HEK293 (cell line): ENCODE results near the gene NAXE.

ENCODE experiments used
- GLIS2 ChIP-seq: fragments of 450-650 bp; formaldehyde crosslinking; IDR thresholded peaks from 2 replicates; pipeline ENCODE4 v1.5.1; 2016; ENCODE audit warnings: missing biosample characterization, missing genetic modification characterization
- KLF16 ChIP-seq: fragments of 450-650 bp; formaldehyde crosslinking; IDR thresholded peaks from 2 replicates; pipeline ENCODE4 v1.5.1; 2017; ENCODE audit warnings: missing biosample characterization, missing genetic modification characterization
- MZF1 ChIP-seq: fragments of 450-650 bp; formaldehyde crosslinking; IDR thresholded peaks from 2 replicates; pipeline ENCODE4 v1.5.1; 2017; ENCODE audit warnings: missing biosample characterization, missing genetic modification characterization, borderline replicate concordance
- OSR2 ChIP-seq: fragments of 450-650 bp; formaldehyde crosslinking; IDR thresholded peaks from 2 replicates; pipeline ENCODE4 v1.5.1; 2016; ENCODE audit warnings: missing biosample characterization, missing genetic modification characterization
- SP2 ChIP-seq: fragments of 450-650 bp; formaldehyde crosslinking; IDR thresholded peaks from 2 replicates; pipeline ENCODE4 v1.5.1; 2016; ENCODE audit warnings: missing biosample characterization, missing genetic modification characterization
- SP3 ChIP-seq: fragments of 450-650 bp; formaldehyde crosslinking; IDR thresholded peaks from 2 replicates; pipeline ENCODE4 v1.5.1; 2016; ENCODE audit warnings: missing biosample characterization, missing genetic modification characterization
- YY1 ChIP-seq: fragments of 450-650 bp; formaldehyde crosslinking; IDR thresholded peaks from 2 replicates; pipeline ENCODE4 v1.5.1; 2018; ENCODE audit warnings: missing biosample characterization, missing genetic modification characterization
- ZBTB17 ChIP-seq: fragments of 450-650 bp; formaldehyde crosslinking; IDR thresholded peaks from 2 replicates; pipeline ENCODE4 v1.5.1; 2016; ENCODE audit warnings: missing biosample characterization, missing genetic modification characterization
- ZFP37 ChIP-seq: fragments of 450-650 bp; formaldehyde crosslinking; IDR thresholded peaks from 2 replicates; pipeline ENCODE4 v1.5.1; 2016; ENCODE audit warnings: missing biosample characterization, missing genetic modification characterization
- ZNF121 ChIP-seq: fragments of 450-650 bp; formaldehyde crosslinking; IDR thresholded peaks from 2 replicates; pipeline ENCODE4 v1.5.1; 2016; ENCODE audit warnings: missing biosample characterization, missing genetic modification characterization
- ZNF140 ChIP-seq: fragments of 450-650 bp; formaldehyde crosslinking; IDR thresholded peaks from 2 replicates; pipeline ENCODE4 v1.5.1; 2016; ENCODE audit warnings: missing biosample characterization, missing genetic modification characterization
- ZNF175 ChIP-seq: fragments of 450-650 bp; formaldehyde crosslinking; IDR thresholded peaks from 2 replicates; pipeline ENCODE4 v1.5.1; 2016; ENCODE audit warnings: missing biosample characterization, missing genetic modification characterization
- ZNF211 ChIP-seq: fragments of 450-650 bp; formaldehyde crosslinking; IDR thresholded peaks from 2 replicates; pipeline ENCODE4 v1.5.1; 2016; ENCODE audit warnings: low read depth, missing biosample characterization, missing genetic modification characterization
- ZNF23 ChIP-seq: fragments of 450-650 bp; formaldehyde crosslinking; IDR thresholded peaks from 2 replicates; pipeline ENCODE4 v1.5.1; 2016; ENCODE audit warnings: missing biosample characterization, missing genetic modification characterization, borderline replicate concordance
- ZNF266 ChIP-seq: fragments of 450-650 bp; formaldehyde crosslinking; IDR thresholded peaks from 2 replicates; pipeline ENCODE4 v1.5.1; 2016; ENCODE audit warnings: missing biosample characterization, missing genetic modification characterization, low read depth
- ZNF274 ChIP-seq, 2 experiments: fragments of 200-500 bp in 1 of 2; fragments of 450-650 bp in 1 of 2; sonication (Bioruptor generic) in 1 of 2; formaldehyde crosslinking in 1 of 2; IDR thresholded peaks; 2 replicates each; pipeline versions ENCODE4 v1.5.1 to v1.6.1; 2014 to 2016; ENCODE audit warnings: borderline replicate concordance in 1 of 2, inconsistent platforms in 1 of 2, low read length in 1 of 2, missing biosample characterization in 1 of 2, missing genetic modification characterization in 1 of 2
- ZNF366 ChIP-seq: fragments of 450-650 bp; formaldehyde crosslinking; conservative IDR thresholded peaks from 2 replicates; pipeline ENCODE4 v1.5.1; 2016; ENCODE audit warnings: missing biosample characterization, missing genetic modification characterization
- ZNF473 ChIP-seq: fragments of 450-650 bp; formaldehyde crosslinking; IDR thresholded peaks from 2 replicates; pipeline ENCODE4 v1.5.1; 2017; ENCODE audit warnings: missing biosample characterization, missing genetic modification characterization
- ZNF529 ChIP-seq: fragments of 450-650 bp; formaldehyde crosslinking; IDR thresholded peaks from 2 replicates; pipeline ENCODE4 v1.5.1; 2017; ENCODE audit warnings: missing genetic modification characterization, missing biosample characterization; ENCODE audit not compliant: insufficient replicate concordance
- ZNF549 ChIP-seq: fragments of 450-650 bp; IDR thresholded peaks from 2 replicates; pipeline ENCODE4 v1.5.1; 2018; ENCODE audit warnings: missing biosample characterization, missing genetic modification characterization, mild to moderate bottlenecking, inconsistent platforms, moderate library complexity
- ZNF555 ChIP-seq: fragments of 450-650 bp; formaldehyde crosslinking; conservative IDR thresholded peaks from 2 replicates; pipeline ENCODE4 v1.5.1; 2017; ENCODE audit warnings: missing biosample characterization, mild to moderate bottlenecking, missing genetic modification characterization, inconsistent platforms
- ZNF600 ChIP-seq: fragments of 450-650 bp; formaldehyde crosslinking; IDR thresholded peaks from 2 replicates; pipeline ENCODE4 v1.5.1; 2016; ENCODE audit warnings: missing biosample characterization, missing genetic modification characterization
- ZNF610 ChIP-seq: fragments of 450-650 bp; formaldehyde crosslinking; IDR thresholded peaks from 2 replicates; pipeline ENCODE4 v1.5.1; 2016; ENCODE audit warnings: missing biosample characterization, missing genetic modification characterization, borderline replicate concordance
- ZNF629 ChIP-seq: fragments of 450-650 bp; formaldehyde crosslinking; IDR thresholded peaks from 2 replicates; pipeline ENCODE4 v1.5.1; 2017; ENCODE audit warnings: missing biosample characterization, missing genetic modification characterization
- ZNF747 ChIP-seq: fragments of 450-650 bp; formaldehyde crosslinking; IDR thresholded peaks from 2 replicates; pipeline ENCODE4 v1.5.1; 2016; ENCODE audit warnings: missing biosample characterization, missing genetic modification characterization
- TF ChIP-seq, protein P1 (sequence below): fragments of 450-650 bp; IDR thresholded peaks from 2 replicates; pipeline ENCODE4 v1.5.1; 2018; ENCODE audit warnings: missing biosample characterization, mild to moderate bottlenecking, missing genetic modification characterization
- TF ChIP-seq, protein P2 (sequence below): fragments of 450-650 bp; formaldehyde crosslinking; IDR thresholded peaks from 2 replicates; pipeline ENCODE4; 2016; ENCODE audit warnings: missing biosample characterization, missing genetic modification characterization
- TF ChIP-seq, protein P3 (sequence below): fragments of 450-650 bp; formaldehyde crosslinking; IDR thresholded peaks from 2 replicates; pipeline ENCODE4 v1.5.1; 2016; ENCODE audit warnings: missing biosample characterization, missing genetic modification characterization
- TF ChIP-seq, protein P4 (sequence below): fragments of 450-650 bp; formaldehyde crosslinking; IDR thresholded peaks from 2 replicates; pipeline ENCODE4 v1.5.1; 2016; ENCODE audit warnings: missing biosample characterization, missing genetic modification characterization
- TF ChIP-seq, protein P5 (sequence below): fragments of 450-650 bp; formaldehyde crosslinking; IDR thresholded peaks from 2 replicates; pipeline ENCODE4 v1.5.1; 2016; ENCODE audit warnings: missing biosample characterization, missing genetic modification characterization
- TF ChIP-seq, protein P6 (sequence below): fragments of 450-650 bp; formaldehyde crosslinking; IDR thresholded peaks from 2 replicates; pipeline ENCODE4 v1.5.1; 2016; ENCODE audit warnings: missing biosample characterization, missing genetic modification characterization

The NAXE gene

DNA sequence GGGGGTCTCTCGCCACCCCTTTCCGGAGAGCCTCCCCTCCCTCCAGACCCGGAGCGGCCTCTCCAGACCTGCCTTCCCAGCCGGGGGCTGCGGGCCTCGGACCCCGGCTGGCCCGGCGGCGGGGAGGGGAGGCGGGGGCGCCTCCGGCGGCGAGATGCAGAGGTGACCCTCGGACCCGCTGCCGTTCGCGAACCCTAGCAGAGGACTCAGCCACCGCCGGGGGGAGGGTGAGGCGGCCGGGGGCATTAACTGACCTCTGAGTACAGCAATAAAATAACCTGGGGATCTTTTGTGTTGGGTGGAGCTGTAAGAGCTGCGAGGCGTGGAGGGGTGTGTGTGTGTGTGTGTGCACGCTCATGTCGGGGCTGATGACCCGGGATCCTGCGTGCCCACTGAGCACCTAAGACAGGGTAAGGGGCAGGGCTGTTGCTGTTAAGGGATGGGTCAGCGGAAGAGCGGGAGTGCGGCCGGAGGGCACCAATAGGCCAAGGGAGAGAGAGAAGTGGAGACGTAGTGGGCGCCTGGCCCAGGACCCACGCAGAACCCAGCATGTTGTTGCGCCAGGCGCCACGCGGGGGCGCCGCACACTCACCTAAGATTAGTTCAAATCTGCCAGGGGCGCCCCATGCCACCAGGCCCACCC lies 34.0 kb downstream of the NAXE start (continued):
- TF ChIP-seq, protein P1, sequence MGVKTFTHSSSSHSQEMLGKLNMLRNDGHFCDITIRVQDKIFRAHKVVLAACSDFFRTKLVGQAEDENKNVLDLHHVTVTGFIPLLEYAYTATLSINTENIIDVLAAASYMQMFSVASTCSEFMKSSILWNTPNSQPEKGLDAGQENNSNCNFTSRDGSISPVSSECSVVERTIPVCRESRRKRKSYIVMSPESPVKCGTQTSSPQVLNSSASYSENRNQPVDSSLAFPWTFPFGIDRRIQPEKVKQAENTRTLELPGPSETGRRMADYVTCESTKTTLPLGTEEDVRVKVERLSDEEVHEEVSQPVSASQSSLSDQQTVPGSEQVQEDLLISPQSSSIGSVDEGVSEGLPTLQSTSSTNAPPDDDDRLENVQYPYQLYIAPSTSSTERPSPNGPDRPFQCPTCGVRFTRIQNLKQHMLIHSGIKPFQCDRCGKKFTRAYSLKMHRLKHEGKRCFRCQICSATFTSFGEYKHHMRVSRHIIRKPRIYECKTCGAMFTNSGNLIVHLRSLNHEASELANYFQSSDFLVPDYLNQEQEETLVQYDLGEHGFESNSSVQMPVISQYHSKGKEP, result no peak
- TF ChIP-seq ZNF629 (tag by site-specific recombination) (no peak), ZNF747 (tag by site-specific recombination) (no peak), ZBTB17 (tag by site-specific recombination) (no peak), ZNF266 (tag by site-specific recombination) (no peak), ZNF555 (tag by site-specific recombination) (no peak), ZNF211 (no peak), ZNF274 (IDR thresholded peaks at IDR 0.05; ENCODE audit: low read length) (no peak), ZNF274 (tag by site-specific recombination; IDR thresholded peaks at IDR 0.05; ENCODE audit: borderline replicate concordance) (no peak), ZNF473 (tag by site-specific recombination) (no peak), ZNF366 (peak; percentile 68), SP3 (tag by site-specific recombination) (no peak), ZNF23 (tag by site-specific recombination) (no peak), OSR2 (tag by site-specific recombination) (no peak), KLF16 (tag by site-specific recombination) (no peak), ZNF529 (no peak), ZNF140 (tag by site-specific recombination) (no peak), ZFP37 (tag by site-specific recombination) (no peak), ZNF121 (tag by site-specific recombination) (no peak), GLIS2 (tag by site-specific recombination) (peak; percentile 64), ZNF175 (tag by site-specific recombination) (no peak), SP2 (tag by site-specific recombination) (no peak), MZF1 (tag by site-specific recombination) (no peak), YY1 (tag by site-specific recombination) (no peak), ZNF610 (tag by site-specific recombination) (no peak), ZNF549 (tag by site-specific recombination) (no peak), ZNF600 (tag by site-specific recombination) (no peak)
- TF ChIP-seq, protein P2, sequence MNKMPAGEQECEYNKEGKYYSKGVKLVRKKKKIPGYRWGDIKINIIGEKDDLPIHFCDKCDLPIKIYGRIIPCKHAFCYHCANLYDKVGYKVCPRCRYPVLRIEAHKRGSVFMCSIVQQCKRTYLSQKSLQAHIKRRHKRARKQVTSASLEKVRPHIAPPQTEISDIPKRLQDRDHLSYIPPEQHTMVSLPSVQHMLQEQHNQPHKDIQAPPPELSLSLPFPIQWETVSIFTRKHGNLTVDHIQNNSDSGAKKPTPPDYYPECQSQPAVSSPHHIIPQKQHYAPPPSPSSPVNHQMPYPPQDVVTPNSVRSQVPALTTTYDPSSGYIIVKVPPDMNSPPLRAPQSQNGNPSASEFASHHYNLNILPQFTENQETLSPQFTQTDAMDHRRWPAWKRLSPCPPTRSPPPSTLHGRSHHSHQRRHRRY (tag by site-specific recombination), result no peak
- TF ChIP-seq, protein P3, sequence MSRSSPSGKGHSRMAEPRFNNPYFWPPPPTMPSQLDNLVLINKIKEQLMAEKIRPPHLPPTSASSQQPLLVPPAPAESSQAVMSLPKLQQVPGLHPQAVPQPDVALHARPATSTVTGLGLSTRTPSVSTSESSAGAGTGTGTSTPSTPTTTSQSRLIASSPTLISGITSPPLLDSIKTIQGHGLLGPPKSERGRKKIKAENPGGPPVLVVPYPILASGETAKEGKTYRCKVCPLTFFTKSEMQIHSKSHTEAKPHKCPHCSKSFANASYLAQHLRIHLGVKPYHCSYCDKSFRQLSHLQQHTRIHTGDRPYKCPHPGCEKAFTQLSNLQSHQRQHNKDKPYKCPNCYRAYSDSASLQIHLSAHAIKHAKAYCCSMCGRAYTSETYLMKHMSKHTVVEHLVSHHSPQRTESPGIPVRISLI (tag by site-specific recombination), result no peak
- TF ChIP-seq, protein P4, sequence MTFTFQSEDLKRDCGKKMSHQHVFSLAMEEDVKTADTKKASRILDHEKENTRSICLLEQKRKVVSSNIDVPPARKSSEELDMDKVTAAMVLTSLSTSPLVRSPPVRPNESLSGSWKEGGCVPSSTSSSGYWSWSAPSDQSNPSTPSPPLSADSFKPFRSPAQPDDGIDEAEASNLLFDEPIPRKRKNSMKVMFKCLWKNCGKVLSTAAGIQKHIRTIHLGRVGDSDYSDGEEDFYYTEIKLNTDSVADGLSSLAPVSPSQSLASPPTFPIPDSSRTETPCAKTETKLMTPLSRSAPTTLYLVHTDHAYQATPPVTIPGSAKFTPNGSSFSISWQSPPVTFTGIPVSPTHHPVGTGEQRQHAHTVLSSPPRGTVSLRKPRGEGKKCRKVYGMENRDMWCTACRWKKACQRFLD, result no peak
- TF ChIP-seq, protein P5, sequence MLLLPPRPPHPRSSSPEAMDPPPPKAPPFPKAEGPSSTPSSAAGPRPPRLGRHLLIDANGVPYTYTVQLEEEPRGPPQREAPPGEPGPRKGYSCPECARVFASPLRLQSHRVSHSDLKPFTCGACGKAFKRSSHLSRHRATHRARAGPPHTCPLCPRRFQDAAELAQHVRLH (tag by site-specific recombination), result no peak
- TF ChIP-seq, protein P6, sequence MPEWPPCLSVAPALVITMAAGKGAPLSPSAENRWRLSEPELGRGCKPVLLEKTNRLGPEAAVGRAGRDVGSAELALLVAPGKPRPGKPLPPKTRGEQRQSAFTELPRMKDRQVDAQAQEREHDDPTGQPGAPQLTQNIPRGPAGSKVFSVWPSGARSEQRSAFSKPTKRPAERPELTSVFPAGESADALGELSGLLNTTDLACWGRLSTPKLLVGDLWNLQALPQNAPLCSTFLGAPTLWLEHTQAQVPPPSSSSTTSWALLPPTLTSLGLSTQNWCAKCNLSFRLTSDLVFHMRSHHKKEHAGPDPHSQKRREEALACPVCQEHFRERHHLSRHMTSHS (tag by site-specific recombination), result no peak
